Skeletal muscle satellite cell (primary cell): ENCODE results near the gene ROBO2.

Experiments used
- H3K27me3 ChIP-seq: 2 replicates; pipeline ENCODE4 v1.7.0; 2013; ENCODE audit warnings: low read length; ENCODE audit not compliant: control insufficient read depth, insufficient read depth
- H3K36me3 ChIP-seq: 2 replicates; pipeline ENCODE4 v1.7.0; 2013; ENCODE audit warnings: mild to moderate bottlenecking, control low read depth, low read length; ENCODE audit not compliant: insufficient read depth
- H3K4me1 ChIP-seq: 2 replicates; pipeline ENCODE4 v1.7.0; 2013; ENCODE audit warnings: low read length; ENCODE audit not compliant: control insufficient read depth, insufficient read depth
- H3K4me2 ChIP-seq: 2 replicates; pipeline ENCODE4 v1.7.0; 2013; ENCODE audit warnings: mild to moderate bottlenecking, low read length
- H3K4me3 ChIP-seq: 2 replicates; pipeline ENCODE4 v1.7.0; 2013; ENCODE audit warnings: low read length
- H3K9ac ChIP-seq: 2 replicates; pipeline ENCODE4 v1.7.0; 2013; ENCODE audit warnings: mild to moderate bottlenecking, low read depth, low read length, moderate library complexity
- H3K9me3 ChIP-seq: replicated peaks from 2 replicates; pipeline ENCODE4 v1.7.0; 2013; ENCODE audit warnings: mild to moderate bottlenecking, control low read depth, low read length

Gene ROBO2

DNA sequence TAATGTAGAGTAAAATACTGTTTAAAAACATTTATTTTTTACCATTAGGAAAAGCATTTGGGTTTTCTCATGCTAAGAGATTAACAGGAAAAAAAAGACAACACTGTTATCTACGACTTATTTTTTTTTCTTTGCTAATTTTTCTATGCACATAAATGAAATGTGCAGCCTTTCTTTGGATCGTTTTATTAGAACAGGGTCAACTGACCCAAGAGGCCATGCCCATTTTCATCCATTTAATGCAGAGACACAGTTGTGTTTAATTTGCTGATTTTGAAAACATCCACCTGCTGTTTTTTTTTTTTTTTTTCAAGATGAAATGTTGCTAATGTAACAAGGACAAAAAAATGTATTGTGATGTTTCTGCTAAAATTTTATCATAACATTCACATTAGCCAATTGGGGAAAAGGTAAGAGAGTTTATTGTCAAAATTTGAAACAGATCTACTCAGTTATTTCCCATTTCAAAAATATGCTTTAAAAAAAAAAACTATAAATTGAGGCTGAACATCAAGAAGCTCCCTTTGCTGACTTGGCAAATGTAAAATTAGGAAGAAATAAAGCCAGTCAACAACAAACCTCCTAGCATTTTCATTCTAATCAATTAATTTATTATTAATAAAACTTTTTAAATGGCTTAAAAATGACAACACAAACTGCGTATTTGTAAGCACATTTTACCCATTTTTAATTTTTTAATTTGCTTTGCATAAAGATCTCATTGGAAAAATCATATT, 485.2 kb downstream of the ROBO2 start:
- H3K4me2 ChIP-seq: no peak overlapping the region
- H3K9me3 ChIP-seq: no peaks in the 10 kb centered on the region
- no peaks in the 10 kb centered on the region for H3K4me1 ChIP-seq
- H3K9ac ChIP-seq: no peak overlapping the region
- no peaks in the 10 kb centered on the region for H3K36me3 ChIP-seq
- no peaks in the 10 kb centered on the region for H3K27me3 ChIP-seq
- H3K4me3 ChIP-seq: no peak overlapping the region

DNA sequence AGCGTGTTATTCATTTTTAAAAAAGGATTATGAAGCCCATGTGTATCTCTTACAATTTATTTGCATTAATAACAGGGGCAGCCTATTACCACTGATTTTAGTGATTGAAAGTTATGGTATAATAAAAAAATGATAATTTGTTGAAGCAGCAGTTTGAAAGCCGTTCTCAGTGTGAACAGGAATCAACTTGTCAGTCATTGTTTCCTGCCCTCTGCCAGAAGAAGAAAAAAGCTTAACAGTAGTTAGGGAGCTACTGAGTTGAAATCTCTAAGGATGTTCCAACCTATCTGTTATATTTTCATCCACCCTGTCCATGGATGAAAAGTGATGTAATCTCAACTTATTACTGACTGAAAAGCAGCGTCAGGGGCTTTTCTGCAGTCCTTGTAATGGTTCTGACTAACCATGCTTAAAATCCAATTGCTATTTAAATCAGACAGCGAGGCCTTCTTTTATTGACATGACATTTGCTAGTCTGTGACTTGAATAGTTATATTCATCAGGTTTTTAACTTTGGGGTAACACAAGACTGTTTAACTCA, 486.7 kb downstream of the ROBO2 start:
- Histone ChIP-seq H3K36me3 (no peaks in the 10 kb centered on the region), H3K27me3 (no peaks in the 10 kb centered on the region), H3K4me2 (no peak overlapping the region), H3K4me3 (no peak overlapping the region), H3K4me1 (peaks cover 6% of the 10 kb centered on the region), H3K9me3 (no peaks in the 10 kb centered on the region), H3K9ac (no peak overlapping the region)

DNA sequence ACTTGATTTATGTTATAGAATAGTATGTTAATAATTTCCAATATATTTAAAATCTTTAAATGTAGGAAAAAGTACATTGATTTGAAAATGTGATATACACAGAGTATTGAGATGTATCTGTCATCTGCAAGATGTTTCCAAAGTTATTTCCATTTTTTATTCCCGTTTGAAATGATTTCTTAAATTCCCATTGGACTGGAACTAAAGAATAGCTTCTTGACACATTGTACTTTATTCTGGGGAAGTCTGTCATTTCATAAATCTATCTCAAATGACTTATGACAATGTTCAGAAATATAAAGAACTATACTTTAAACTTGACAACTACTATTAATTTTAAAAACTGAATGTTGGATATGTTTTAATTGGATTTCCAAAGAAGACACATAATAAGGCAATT, 489.6 kb downstream of the ROBO2 start:
- H3K36me3 ChIP-seq: no peaks in the 10 kb centered on the region
- H3K4me3 ChIP-seq: no peak overlapping the region
- no peak overlapping the region for H3K9ac ChIP-seq
- H3K9me3 ChIP-seq: no peaks in the 10 kb centered on the region
- H3K27me3 ChIP-seq: no peaks in the 10 kb centered on the region
- peaks cover 6% of the 10 kb centered on the region for H3K4me1 ChIP-seq
- H3K4me2 ChIP-seq: no peak overlapping the region

DNA sequence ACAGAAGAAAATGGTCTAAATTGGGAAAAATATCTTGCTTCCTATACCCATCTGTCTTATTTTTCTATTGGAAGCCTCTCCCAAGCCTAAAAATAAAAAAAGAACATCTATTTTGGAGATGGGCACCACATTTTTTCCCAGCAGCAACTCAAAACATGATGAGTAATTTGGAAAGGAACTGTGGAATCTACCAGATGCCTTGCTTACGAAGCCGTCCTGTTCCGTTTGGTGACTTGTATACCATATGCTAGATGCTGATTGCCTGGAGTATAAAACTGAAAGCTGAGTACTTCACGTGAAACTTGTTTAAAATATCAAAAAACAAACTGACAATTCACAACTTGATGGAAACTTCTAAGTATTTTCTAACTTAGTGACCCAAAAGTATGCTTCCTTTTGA, 491.0 kb downstream of the ROBO2 start:
- Histone ChIP-seq H3K9me3 (no peaks in the 10 kb centered on the region), H3K27me3 (no peaks in the 10 kb centered on the region), H3K4me3 (peak overlapping the region; percentile 28), H3K36me3 (no peaks in the 10 kb centered on the region), H3K4me1 (peaks cover 6% of the 10 kb centered on the region), H3K4me2 (peak overlapping the region; percentile 59), H3K9ac (peak overlapping the region; percentile 45)

DNA sequence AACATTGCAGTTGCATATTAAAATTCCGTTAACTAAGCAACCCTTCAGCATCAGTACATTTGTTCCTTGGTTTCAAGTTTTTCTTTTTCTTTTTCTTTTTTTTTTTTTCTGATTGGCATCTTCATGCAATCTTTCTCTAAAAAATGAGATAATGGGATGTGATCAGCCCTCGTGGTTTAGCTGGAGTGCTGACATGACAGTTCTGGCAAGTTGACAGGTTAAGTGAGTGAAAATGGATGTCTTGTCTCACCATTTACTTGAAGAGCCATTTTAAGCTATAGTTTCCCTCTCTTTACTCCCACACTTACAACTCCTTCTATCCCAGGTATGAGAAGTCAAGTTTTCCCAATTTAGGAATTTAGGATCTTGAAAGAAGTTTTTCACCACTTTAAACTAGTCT, 495.2 kb downstream of the ROBO2 start:
- peaks cover 6% of the 10 kb centered on the region for H3K4me1 ChIP-seq
- no peaks in the 10 kb centered on the region for H3K9me3 ChIP-seq
- no peak overlapping the region for H3K4me2 ChIP-seq
- no peak overlapping the region for H3K9ac ChIP-seq
- no peaks in the 10 kb centered on the region for H3K27me3 ChIP-seq
- no peak overlapping the region for H3K4me3 ChIP-seq
- H3K36me3 ChIP-seq: no peaks in the 10 kb centered on the region

DNA sequence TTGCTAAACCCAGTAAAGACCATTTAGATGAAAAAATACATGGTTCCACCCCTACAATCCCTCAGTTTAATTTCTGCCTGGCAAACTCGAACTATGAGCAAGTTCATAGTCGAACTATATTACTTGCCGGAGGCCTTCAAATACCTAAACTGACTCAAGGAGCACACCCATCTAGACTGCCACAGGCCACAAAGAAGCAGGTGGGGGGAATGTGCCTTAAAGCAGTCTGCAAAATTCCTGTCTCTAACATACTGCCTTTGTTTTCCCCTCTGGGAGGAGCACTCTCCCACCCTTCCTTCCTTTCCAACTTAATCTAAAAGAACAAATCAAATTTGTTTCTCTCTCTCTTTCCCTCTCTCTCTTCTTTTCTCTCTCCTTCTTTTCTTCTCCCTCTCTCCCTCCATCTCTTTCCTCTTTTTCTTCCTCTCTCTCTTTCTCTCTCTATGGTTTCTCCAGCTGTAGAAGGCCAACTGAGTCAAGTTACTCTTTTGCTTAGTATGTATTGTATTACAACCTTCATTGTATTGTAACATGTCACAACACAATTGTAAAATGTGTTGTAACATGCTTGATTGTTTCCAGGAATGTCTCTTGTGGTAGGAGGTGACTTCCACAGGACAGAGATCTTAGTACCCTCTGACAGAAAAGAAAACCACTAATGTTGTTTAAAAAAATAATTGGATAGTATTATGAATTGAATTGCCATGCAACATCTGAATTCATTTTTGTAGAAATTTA, 496.3 kb downstream of the ROBO2 start:
- H3K9me3 ChIP-seq: no peaks in the 10 kb centered on the region
- no peak overlapping the region for H3K9ac ChIP-seq
- H3K4me3 ChIP-seq: no peak overlapping the region
- no peaks in the 10 kb centered on the region for H3K27me3 ChIP-seq
- no peaks in the 10 kb centered on the region for H3K36me3 ChIP-seq
- no peak overlapping the region for H3K4me2 ChIP-seq
- H3K4me1 ChIP-seq: no peaks in the 10 kb centered on the region

DNA sequence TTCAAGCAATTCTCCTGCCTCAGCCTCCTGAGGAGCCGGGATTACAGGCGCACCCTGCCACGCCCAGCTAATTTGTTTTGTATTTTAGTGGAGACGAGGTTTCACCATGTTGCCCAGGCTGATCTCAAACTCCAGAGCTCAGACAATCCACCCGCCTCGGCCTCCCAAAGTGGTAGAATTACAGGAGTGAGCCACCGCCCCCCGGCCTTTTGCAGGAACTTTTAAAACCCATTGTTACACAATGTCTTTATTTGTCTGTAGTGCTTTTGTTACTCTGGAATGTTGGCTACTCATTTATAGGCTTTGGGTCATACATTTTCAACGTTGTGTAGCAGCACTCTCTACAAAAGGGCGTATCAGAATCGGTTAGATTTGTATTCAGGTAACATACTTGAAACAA, 499.1 kb downstream of the ROBO2 start:
- no peak overlapping the region for H3K9ac ChIP-seq
- H3K36me3 ChIP-seq: no peaks in the 10 kb centered on the region
- H3K4me1 ChIP-seq: no peaks in the 10 kb centered on the region
- no peaks in the 10 kb centered on the region for H3K27me3 ChIP-seq
- no peak overlapping the region for H3K4me2 ChIP-seq
- no peak overlapping the region for H3K4me3 ChIP-seq
- H3K9me3 ChIP-seq: no peaks in the 10 kb centered on the region

DNA sequence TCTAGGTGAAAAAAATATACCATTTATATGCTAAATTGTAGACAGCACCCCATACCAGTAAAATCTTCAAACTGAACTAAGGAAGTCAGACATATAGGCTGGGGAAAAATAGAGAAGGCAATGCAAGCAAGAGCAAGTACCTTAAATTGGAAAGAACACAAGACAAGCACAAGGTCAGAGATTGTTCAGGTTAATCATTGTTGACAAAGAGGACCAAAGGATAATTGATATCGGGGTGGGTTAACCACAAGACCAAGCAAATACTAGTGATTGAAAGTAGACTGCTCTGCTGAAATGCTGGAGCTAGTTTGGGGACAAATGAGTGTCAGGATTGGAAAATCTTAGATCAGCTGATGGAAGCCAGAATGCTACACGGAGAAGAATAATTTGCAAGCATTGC, 499.8 kb downstream of the ROBO2 start:
- no peaks in the 10 kb centered on the region for H3K4me1 ChIP-seq
- no peak overlapping the region for H3K4me3 ChIP-seq
- H3K4me2 ChIP-seq: no peak overlapping the region
- no peaks in the 10 kb centered on the region for H3K27me3 ChIP-seq
- H3K9me3 ChIP-seq: no peaks in the 10 kb centered on the region
- no peak overlapping the region for H3K9ac ChIP-seq
- no peaks in the 10 kb centered on the region for H3K36me3 ChIP-seq

DNA sequence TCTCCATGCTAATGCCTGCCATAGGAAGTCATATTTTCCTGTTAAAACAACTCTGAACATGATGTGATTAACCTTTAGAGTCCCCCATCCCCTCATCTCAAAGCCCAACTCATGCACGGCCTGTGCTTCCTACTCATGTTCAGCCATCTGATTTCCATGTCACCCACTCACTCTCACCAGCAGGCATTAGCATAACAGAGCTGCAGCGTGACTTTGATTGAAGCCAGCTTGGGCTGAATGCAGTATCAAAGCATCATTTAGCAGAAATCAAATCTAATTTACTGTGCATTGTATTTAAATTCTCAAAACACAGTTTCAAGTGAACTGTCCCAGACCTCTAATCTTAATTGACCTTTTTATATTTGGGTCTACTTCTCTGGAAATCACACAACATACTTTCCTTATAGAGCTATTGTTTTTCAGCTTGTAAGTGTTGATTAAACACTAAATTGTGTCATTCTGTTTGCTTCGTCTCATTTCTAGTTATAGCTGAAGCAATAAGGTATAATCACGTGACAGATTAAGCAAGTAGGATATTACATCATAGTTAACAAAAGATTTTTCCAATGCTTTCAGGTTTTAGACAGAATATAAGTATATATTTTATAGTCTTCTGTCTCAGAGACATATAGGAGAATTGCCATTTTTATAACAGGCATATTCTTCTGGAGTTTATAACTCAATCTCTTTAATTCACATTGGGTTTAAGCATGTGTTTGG, 501.5 kb downstream of the ROBO2 start:
- H3K4me1 ChIP-seq: no peaks in the 10 kb centered on the region
- H3K4me3 ChIP-seq: no peak overlapping the region
- no peak overlapping the region for H3K9ac ChIP-seq
- H3K9me3 ChIP-seq: no peaks in the 10 kb centered on the region
- no peaks in the 10 kb centered on the region for H3K36me3 ChIP-seq
- H3K4me2 ChIP-seq: no peak overlapping the region
- H3K27me3 ChIP-seq: no peaks in the 10 kb centered on the region

DNA sequence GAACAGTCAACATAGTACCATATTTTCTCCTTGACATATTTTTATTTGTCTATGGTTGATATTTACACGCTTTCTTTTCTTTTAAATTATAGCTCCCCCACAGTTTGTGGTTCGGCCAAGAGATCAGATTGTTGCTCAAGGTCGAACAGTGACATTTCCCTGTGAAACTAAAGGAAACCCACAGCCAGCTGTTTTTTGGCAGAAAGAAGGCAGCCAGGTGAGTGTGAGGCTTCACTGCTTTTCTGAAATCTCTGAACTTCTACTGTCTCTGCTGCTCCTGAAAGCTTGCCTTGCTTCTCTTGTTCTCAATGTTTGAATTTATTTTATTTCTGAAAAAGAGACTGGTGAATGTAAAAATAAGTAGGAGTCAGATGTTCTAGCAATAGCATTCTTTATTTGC, 506.3 kb downstream of the ROBO2 start:
- Histone ChIP-seq H3K4me3 (no peak overlapping the region), H3K27me3 (no peaks in the 10 kb centered on the region), H3K4me1 (no peaks in the 10 kb centered on the region)

DNA sequence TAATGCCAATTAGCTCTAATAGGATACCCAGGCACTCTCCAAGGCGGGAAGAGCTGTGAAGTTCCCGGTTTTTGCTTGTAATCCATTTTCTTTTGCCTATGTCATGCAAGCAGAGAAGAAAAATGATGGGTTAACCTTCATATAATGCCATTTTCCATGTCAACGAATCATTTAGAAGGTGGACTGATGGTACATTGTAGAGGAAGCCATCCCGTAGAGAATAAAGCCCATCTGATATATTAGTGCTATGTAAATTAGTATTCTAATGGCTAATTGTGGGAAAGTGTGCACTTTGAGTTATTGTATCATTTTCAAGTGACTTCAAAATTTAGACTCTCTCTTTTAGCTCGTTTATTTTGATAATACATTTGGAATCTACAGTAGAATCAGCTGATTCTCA, 509.1 kb downstream of the ROBO2 start:
- no peaks in the 10 kb centered on the region for H3K27me3 ChIP-seq
- H3K9ac ChIP-seq: no peak overlapping the region
- no peaks in the 10 kb centered on the region for H3K4me1 ChIP-seq
- no peaks in the 10 kb centered on the region for H3K36me3 ChIP-seq
- H3K4me3 ChIP-seq: no peak overlapping the region
- no peaks in the 10 kb centered on the region for H3K9me3 ChIP-seq
- no peak overlapping the region for H3K4me2 ChIP-seq

More for the DNA sequence above, 506.3 kb downstream of the ROBO2 start:
- Histone ChIP-seq H3K4me2 (no peak overlapping the region), H3K9me3 (no peaks in the 10 kb centered on the region), H3K36me3 (no peaks in the 10 kb centered on the region), H3K9ac (no peak overlapping the region)
